ENCODE data around the gene GPA33.

The GPA33 gene, protein sequence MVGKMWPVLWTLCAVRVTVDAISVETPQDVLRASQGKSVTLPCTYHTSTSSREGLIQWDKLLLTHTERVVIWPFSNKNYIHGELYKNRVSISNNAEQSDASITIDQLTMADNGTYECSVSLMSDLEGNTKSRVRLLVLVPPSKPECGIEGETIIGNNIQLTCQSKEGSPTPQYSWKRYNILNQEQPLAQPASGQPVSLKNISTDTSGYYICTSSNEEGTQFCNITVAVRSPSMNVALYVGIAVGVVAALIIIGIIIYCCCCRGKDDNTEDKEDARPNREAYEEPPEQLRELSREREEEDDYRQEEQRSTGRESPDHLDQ

GRCh38 chr1:167090314-167090942, at the start of gene GPA33:
TSS of gene GPA33 (minus strand) at chr1:167090377. CDS start at chr1:167090287, 90 bp downstream.
- no peak for DNase-seq

GRCh38 chr1:167138703-167139102, 48.5 kb upstream of the GPA33 start:
- DNase-seq, result no peak

- no peak for DNase-seq
These were observed 47.8 kb upstream of the GPA33 start for GRCh38 chr1:167137793-167138510.

DNA sequence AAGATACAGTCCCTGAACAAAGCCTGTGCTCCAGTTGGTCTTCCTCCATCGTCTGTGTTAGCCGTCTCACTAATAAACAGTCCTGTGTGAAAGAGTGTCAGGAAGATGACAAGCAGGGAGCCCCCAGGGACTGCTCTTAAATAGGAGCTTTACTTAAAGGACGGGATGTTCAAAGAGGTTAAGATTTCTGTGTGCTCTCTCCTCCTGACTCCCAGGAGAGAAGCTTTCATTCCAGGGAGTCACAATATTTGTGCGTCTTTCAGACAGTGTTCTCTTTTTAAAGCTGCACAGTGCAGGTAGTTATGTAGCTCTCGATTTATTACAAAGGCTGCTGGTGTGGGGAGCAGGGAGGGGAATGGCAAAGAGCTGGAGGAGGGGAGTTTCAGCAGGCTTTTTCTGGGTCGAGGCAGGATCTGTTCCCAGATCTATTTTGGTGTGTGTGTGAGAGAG, 47.2 kb upstream of the GPA33 start:
- DNase-seq, result no peak

GRCh38 chr1:167136806-167137205, 46.6 kb upstream of the GPA33 start:
- no peak for DNase-seq

- no peak for DNase-seq
These were observed 46.0 kb upstream of the GPA33 start for GRCh38 chr1:167136191-167136614.

- DNase-seq, result no peak
These were observed 45.2 kb upstream of the GPA33 start for GRCh38 chr1:167135281-167135840.

DNA sequence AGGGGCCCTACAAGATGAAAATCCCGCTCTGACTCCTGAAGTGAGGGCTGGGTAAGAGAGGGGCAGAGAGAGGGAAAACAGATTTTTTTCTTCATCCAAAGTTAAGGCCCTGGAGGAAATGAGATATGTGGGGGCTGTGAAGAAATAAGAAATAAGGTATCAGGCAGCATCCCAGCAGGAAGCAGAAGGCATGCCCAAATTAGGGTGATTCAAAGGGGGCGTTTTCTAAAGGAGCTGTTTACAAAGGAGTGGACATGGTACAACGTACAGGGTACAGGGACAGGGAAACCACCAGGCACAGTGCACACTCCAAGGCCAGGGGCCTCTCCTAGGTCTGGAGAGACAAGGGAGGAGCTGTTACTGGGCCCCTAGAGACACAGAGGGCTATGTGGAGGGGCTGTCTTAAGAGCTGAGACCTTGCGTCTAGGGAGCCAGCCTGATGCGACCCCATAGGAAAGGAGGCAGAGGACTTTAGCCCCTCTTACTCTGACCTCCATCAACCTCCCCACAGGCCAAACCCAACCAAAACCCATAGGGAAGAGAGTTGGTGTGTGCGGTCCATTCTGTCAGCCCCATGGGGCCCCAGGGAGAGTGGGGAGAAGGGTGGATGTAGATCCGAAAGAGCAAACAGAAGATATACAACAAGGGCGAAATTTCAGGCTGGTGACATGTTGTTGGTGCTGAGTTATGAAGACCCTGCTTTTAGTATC, 42.3 kb upstream of the GPA33 start:
- no peak for DNase-seq

GRCh38 chr1:167130829-167131510, 40.8 kb upstream of the GPA33 start:
- DNase-seq, result no peak

- peak; percentile 9 for DNase-seq
These were observed 38.4 kb upstream of the GPA33 start for GRCh38 chr1:167128261-167129227.

GRCh38 chr1:167127661-167128060, 37.5 kb upstream of the GPA33 start:
- DNase-seq, result no peak

DNA sequence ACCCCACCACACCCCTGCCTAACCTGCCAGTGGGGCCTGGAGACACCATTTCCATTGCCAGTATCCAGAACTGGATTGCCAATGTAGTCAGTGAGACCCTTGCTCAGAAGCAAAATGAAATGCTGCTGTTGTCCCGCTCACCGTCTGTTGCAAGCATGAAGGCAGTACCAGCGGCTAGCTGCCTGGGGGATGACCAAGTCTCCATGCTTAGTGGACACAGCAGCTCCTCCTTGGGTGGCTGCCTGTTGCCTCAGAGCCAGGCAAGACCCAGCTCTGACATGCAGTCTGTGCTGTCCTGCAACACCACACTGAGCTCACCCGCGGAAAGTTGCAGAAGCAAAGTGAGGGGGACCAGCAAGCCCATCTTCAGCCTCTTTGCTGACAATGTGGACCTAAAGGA, 37.1 kb upstream of the GPA33 start:
- no peak for DNase-seq

DNA sequence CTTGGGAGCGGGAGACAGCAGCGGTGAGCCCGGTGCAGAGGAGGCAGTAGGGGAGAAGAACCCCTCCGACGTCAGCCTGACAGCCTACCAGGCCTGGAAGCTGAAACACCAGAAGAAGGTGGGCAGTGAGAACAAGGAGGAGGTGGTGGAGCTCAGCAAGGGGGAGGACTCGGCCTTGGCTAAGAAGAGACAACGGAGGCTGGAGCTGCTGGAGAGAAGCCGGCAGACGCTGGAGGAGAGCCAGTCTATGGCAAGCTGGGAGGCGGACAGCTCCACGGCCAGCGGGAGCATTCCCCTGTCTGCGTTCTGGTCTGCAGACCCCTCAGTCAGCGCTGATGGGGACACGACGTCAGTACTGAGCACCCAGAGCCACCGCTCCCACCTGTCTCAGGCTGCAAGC, 36.6 kb upstream of the GPA33 start:
- DNase-seq, result no peak

- no peak for DNase-seq
These were observed 36.1 kb upstream of the GPA33 start for GRCh38 chr1:167126317-167126716.

DNA sequence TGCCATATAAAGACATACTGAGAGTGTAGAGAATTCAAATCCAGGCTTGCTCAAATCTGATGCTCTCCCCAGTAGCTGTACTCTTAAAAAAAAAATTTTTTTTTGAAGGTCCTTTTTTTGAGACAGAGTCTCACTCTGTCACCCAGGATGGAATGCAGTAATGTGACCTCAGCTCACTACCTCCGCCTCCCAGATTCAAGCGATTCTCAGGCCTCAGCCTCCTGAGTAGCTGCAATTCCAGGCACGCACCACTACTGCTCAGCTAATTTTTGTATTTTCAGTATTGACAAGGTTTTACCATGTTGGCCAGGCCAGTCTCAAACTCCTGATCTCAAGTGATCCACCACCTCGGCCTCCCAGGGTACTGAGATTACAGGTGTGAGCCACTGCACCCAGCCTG, 32.4 kb upstream of the GPA33 start:
- DNase-seq, result no peak

GRCh38 chr1:167122121-167122480, 31.9 kb upstream of the GPA33 start:
- no peak for DNase-seq

- peak; percentile 72 for DNase-seq
These were observed 31.4 kb upstream of the GPA33 start for GRCh38 chr1:167121375-167122120.

DNA sequence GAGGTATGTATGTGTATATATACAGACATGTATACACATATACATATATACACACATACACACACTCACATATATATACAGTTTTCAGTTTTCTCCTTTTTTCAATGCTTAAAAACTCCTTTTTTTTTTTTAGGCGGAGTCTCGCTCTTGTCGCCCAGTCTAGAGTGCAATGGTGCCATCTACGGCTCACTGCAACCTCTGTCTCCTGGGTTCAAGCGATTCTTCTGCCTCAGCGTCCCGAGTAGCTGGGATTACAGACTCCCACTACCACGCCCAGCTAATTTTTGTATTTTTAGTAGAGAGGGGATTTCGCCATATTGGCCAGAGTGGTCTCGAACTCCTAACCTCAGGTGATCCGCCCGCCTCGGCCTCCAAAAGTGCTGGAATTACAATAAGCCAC, 30.7 kb upstream of the GPA33 start:
- no peak for DNase-seq

GRCh38 chr1:167119696-167120095, 29.5 kb upstream of the GPA33 start:
- DNase-seq, result no peak

- DNase-seq, result no peak
These were observed 28.0 kb upstream of the GPA33 start for GRCh38 chr1:167118188-167118587.
